Neural progenitor cell (in vitro differentiated cells): ENCODE data around the gene GK. TPM values are rescaled to one million over a fixed set of nuclear protein-coding genes. Genes with fewer than 3 reads are reported as not detected.
"Not testable (repeated sequence)": the region's sequence is repeated elsewhere in the genome, so short reads cannot be mapped to it uniquely, and the experiment has no call there.

Experiments used
- DNase-seq: peaks from one replicate; pipeline ENCODE4 v3.0.0-alpha.2; 2016; ENCODE audit warnings: low spot score
- H2AFZ ChIP-seq: fragments of 200-600 bp; sonication (generic); replicated peaks from 2 replicates; pipeline ENCODE4 v1.6.1; 2016; ENCODE audit warnings: antibody characterized with exemption
- H3F3A ChIP-seq: fragments of 200-600 bp; sonication (generic); 2 replicates; pipeline ENCODE4 v1.6.1; 2016; ENCODE audit warnings: antibody characterized with exemption, low read depth
- H3K27ac ChIP-seq: fragments of 200-600 bp; sonication (generic); 2 replicates; pipeline ENCODE4 v1.5.1; 2016; ENCODE audit warnings: mild to moderate bottlenecking
- H3K27me3 ChIP-seq: fragments of 200-600 bp; sonication (generic); 2 replicates; pipeline ENCODE4 v1.6.1; 2016; ENCODE audit warnings: mild to moderate bottlenecking, moderate library complexity
- H3K36me3 ChIP-seq: fragments of 200-600 bp; sonication (generic); 2 replicates; pipeline ENCODE4 v1.5.1; 2016
- H3K4me1 ChIP-seq: fragments of 200-600 bp; sonication (generic); 2 replicates; pipeline ENCODE4 v1.6.1; 2016; ENCODE audit warnings: mixed run types
- H3K4me2 ChIP-seq: fragments of 200-600 bp; sonication (generic); 2 replicates; pipeline ENCODE4 v1.6.1; 2016
- H3K4me3 ChIP-seq: fragments of 200-600 bp; sonication (generic); 2 replicates; pipeline ENCODE4 v1.5.1; 2016
- H3K79me2 ChIP-seq: fragments of 200-600 bp; sonication (generic); 2 replicates; pipeline ENCODE4 v1.6.1; 2016; ENCODE audit warnings: low read depth
- H3K9ac ChIP-seq: fragments of 200-600 bp; sonication (generic); 2 replicates; pipeline ENCODE4 v1.6.1; 2016
- H3K9me3 ChIP-seq: fragments of 200-600 bp; sonication (generic); 2 replicates; pipeline ENCODE4 v1.5.1; 2016; ENCODE audit warnings: low read depth
- H4K20me1 ChIP-seq: fragments of 200-600 bp; sonication (generic); 2 replicates; pipeline ENCODE4 v1.6.1; 2016; ENCODE audit warnings: low read depth
- H3K27ac Mint-ChIP-seq: 3 replicates; pipeline ENCODE4 v1.8.0; 2021; ENCODE audit warnings: mixed read lengths
- H3K27me3 Mint-ChIP-seq: 2 replicates; pipeline ENCODE4 v1.8.0; 2022; ENCODE audit warnings: low read depth, mild to moderate bottlenecking, inconsistent platforms, moderate library complexity, mixed read lengths; ENCODE audit not compliant: insufficient read depth
- H3K36me3 Mint-ChIP-seq: 3 replicates; pipeline ENCODE4 v1.8.0; 2021; ENCODE audit warnings: mixed read lengths
- H3K4me1 Mint-ChIP-seq: 3 replicates; pipeline ENCODE4 v1.8.0; 2021; ENCODE audit warnings: mixed read lengths
- H3K4me3 Mint-ChIP-seq: 3 replicates; pipeline ENCODE4 v1.8.0; 2021; ENCODE audit warnings: mild to moderate bottlenecking, moderate library complexity, mixed read lengths
- H3K9me3 Mint-ChIP-seq: 3 replicates; pipeline ENCODE4 v1.8.0; 2020; ENCODE audit warnings: mixed read lengths
- EZH2 ChIP-seq: fragments of 200-600 bp; sonication (generic); IDR thresholded peaks from 2 replicates; pipeline ENCODE4 v1.6.1; 2017; ENCODE audit warnings: antibody characterized with exemption, mild to moderate bottlenecking, moderate library complexity
- EZH2phosphoT487 ChIP-seq: fragments of 200-600 bp; sonication (generic); IDR thresholded peaks from 2 replicates; pipeline ENCODE4 v1.6.1; 2017; ENCODE audit warnings: antibody characterized with exemption
- total RNA-seq: library from RNA; depleted of rRNA; stranded (reverse); fragments of >200 nt; gene quantifications from 2 replicates; pipeline ENCODE4 v1.2.3, GENCODE V29; 2015; ENCODE audit warnings: low replicate concordance
- TF ChIP-seq, protein P1 (sequence below): fragments of 200-600 bp; sonication (generic); IDR thresholded peaks from 2 replicates; pipeline ENCODE4 v1.5.1; 2017; ENCODE audit warnings: antibody characterized with exemption, mild to moderate bottlenecking

The GK gene
- total RNA-seq, 1 donor from 2014 or later, result 4.4 TPM

GRCh38 chrX:30622361-30622760 is 30.9 kb upstream of the GK start:
- no peaks in the 10 kb centered on the region for H3K27me3 ChIP-seq
- H3K4me3 Mint-ChIP-seq, result no peak overlapping the region

GRCh38 chrX:30626402-30626801 is 26.8 kb upstream of the GK start:
- TF ChIP-seq, protein P1, sequence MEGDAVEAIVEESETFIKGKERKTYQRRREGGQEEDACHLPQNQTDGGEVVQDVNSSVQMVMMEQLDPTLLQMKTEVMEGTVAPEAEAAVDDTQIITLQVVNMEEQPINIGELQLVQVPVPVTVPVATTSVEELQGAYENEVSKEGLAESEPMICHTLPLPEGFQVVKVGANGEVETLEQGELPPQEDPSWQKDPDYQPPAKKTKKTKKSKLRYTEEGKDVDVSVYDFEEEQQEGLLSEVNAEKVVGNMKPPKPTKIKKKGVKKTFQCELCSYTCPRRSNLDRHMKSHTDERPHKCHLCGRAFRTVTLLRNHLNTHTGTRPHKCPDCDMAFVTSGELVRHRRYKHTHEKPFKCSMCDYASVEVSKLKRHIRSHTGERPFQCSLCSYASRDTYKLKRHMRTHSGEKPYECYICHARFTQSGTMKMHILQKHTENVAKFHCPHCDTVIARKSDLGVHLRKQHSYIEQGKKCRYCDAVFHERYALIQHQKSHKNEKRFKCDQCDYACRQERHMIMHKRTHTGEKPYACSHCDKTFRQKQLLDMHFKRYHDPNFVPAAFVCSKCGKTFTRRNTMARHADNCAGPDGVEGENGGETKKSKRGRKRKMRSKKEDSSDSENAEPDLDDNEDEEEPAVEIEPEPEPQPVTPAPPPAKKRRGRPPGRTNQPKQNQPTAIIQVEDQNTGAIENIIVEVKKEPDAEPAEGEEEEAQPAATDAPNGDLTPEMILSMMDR, result no peak
- no peak for TF ChIP-seq EZH2
- TF ChIP-seq EZH2phosphoT487, result no peak

More at GRCh38 chrX:30622361-30622760, 30.9 kb upstream of the GK start:
- H3K36me3 ChIP-seq, result no peaks in the 10 kb centered on the region
- no peaks in the 10 kb centered on the region for H3K4me1 ChIP-seq
- H3K4me2 ChIP-seq, result no peak overlapping the region
- TF ChIP-seq, protein P1, result no peak
- no peak for TF ChIP-seq EZH2
- TF ChIP-seq EZH2phosphoT487, result no peak
- no peak overlapping the region for H3K27ac ChIP-seq
- Mint-ChIP-seq H3K27me3 (peaks cover 2% of the 10 kb centered on the region), H3K9me3 (peaks cover 18% of the 10 kb centered on the region), H3K4me1 (no peaks in the 10 kb centered on the region), H3K36me3 (no peaks in the 10 kb centered on the region), H3K27ac (no peak overlapping the region)
- no peaks in the 10 kb centered on the region for H3F3A ChIP-seq
- no peak overlapping the region for H3K9ac ChIP-seq
- H3K4me3 ChIP-seq, result no peak overlapping the region
- no peak overlapping the region for H2AFZ ChIP-seq
- no peak for DNase-seq
- no peaks in the 10 kb centered on the region for H3K9me3 ChIP-seq
- no peaks in the 10 kb centered on the region for H3K79me2 ChIP-seq
- no peaks in the 10 kb centered on the region for H4K20me1 ChIP-seq

DNA sequence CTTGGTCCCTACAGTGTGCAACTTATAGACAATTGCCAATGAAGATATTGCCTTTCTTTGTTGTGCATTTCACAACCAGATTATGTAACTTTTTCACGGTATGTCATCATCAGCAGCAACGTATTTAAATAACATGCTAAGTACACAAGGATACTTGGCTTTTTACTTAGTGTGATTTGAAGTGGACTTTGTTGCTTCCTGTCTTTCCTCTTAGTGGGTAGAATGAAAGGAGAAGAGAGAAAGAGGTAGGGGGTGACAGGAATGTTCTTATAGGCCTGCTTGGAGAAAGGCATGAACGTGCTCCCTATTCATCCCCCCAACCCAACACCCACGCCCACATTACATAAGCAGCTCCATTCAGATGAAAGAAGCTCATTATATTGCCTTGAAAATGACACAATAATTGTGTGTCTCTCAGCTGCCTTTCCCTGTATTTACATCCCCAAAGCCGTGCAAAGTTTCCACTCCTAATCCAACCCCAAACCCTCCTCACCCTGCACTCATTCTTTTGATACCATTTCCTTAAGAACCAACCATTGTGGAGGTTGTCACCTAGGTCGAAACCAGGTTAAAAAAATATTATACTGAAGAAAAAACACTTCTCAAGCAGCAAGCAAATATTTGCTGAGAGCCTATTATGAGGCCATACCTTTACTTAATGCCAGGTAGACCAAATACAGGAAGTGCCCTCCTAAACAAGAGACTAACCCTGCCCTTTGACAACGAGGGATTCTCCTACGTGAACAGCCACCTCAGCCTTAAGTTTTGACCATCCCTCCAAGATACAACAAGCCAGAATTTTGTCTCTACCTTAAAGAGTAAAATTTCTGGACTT is 25.2 kb upstream of the GK start:
- Mint-ChIP-seq H3K9me3 (peaks cover 6% of the 10 kb centered on the region), H3K27ac (no peak overlapping the region), H3K27me3 (peaks cover 2% of the 10 kb centered on the region), H3K36me3 (no peaks in the 10 kb centered on the region), H3K4me1 (no peaks in the 10 kb centered on the region), H3K4me3 (no peak overlapping the region)
- Histone ChIP-seq H3K79me2 (no peaks in the 10 kb centered on the region), H3F3A (no peaks in the 10 kb centered on the region), H3K36me3 (no peaks in the 10 kb centered on the region), H2AFZ (no peak overlapping the region), H3K4me2 (no peak overlapping the region), H3K27me3 (no peaks in the 10 kb centered on the region), H3K9ac (no peak overlapping the region), H3K9me3 (no peaks in the 10 kb centered on the region), H3K4me1 (no peaks in the 10 kb centered on the region), H3K4me3 (no peak overlapping the region), H3K27ac (no peak overlapping the region), H4K20me1 (no peaks in the 10 kb centered on the region)
- no peak for DNase-seq
- TF ChIP-seq EZH2, result no peak
- no peak for TF ChIP-seq EZH2phosphoT487
- TF ChIP-seq, protein P1, result no peak

More at GRCh38 chrX:30626402-30626801, 26.8 kb upstream of the GK start:
- DNase-seq, result no peak
- Histone ChIP-seq H3K4me2 (no peak overlapping the region), H3K27ac (no peak overlapping the region), H3K4me3 (no peak overlapping the region), H3K36me3 (no peaks in the 10 kb centered on the region), H3K9ac (no peak overlapping the region), H3K9me3 (no peaks in the 10 kb centered on the region), H3K4me1 (no peaks in the 10 kb centered on the region), H2AFZ (no peak overlapping the region), H3K27me3 (no peaks in the 10 kb centered on the region), H3F3A (no peaks in the 10 kb centered on the region), H4K20me1 (no peaks in the 10 kb centered on the region), H3K79me2 (no peaks in the 10 kb centered on the region)
- H3K4me3 Mint-ChIP-seq, result no peak overlapping the region
- H3K9me3 Mint-ChIP-seq, result peaks cover 14% of the 10 kb centered on the region
- H3K36me3 Mint-ChIP-seq, result no peaks in the 10 kb centered on the region
- no peaks in the 10 kb centered on the region for H3K4me1 Mint-ChIP-seq
- no peak overlapping the region for H3K27ac Mint-ChIP-seq
- peaks cover 2% of the 10 kb centered on the region for H3K27me3 Mint-ChIP-seq

DNA sequence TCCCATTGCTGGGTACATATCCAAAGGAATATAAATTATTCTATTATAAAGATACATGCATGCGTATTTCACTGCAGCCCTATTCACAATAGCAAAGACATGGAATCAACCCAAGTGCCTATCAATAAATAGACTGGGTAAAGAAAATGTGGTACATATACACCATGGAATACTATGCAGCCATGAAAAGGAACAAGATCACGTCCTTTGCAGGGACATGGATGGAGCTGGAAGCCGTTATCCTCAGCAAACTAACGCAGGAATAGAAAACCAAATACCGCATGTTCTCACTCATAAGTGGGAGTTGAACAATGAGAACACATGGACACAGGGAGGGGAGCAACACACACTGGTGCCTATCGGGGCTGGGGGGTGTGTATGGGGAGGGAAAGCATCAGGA is 19.2 kb upstream of the GK start:
- H3F3A ChIP-seq, result not testable (repeated sequence)

More for the DNA sequence above, 19.2 kb upstream of the GK start:
- H2AFZ ChIP-seq, DNase-seq, H3K27me3 Mint-ChIP-seq, H4K20me1 ChIP-seq, H3K36me3 Mint-ChIP-seq, H3K79me2 ChIP-seq, H3K27ac Mint-ChIP-seq, H3K4me1 Mint-ChIP-seq, H3K4me1 ChIP-seq, H3K4me2 ChIP-seq, H3K9ac ChIP-seq, H3K9me3 Mint-ChIP-seq, H3K4me3 ChIP-seq, H3K27me3 ChIP-seq, H3K36me3 ChIP-seq, H3K9me3 ChIP-seq, H3K27ac ChIP-seq, H3K4me3 Mint-ChIP-seq: not testable (repeated sequence)
